Stimulated activated CD8-positive, alpha-beta memory T cell treated with anti-CD3 and anti-CD28 coated beads, Interleukin-12 subunit alpha, Interleukin-12 subunit beta, amount 100 ng/mL, for 24 hours (primary cell): ENCODE data around the gene ILKAP.

Experiments
- DNase-seq: peaks from one replicate; pipeline ENCODE4 v3.0.0-alpha.2; 2020; ENCODE audit errors: extremely low read depth

Gene ILKAP

DNA sequence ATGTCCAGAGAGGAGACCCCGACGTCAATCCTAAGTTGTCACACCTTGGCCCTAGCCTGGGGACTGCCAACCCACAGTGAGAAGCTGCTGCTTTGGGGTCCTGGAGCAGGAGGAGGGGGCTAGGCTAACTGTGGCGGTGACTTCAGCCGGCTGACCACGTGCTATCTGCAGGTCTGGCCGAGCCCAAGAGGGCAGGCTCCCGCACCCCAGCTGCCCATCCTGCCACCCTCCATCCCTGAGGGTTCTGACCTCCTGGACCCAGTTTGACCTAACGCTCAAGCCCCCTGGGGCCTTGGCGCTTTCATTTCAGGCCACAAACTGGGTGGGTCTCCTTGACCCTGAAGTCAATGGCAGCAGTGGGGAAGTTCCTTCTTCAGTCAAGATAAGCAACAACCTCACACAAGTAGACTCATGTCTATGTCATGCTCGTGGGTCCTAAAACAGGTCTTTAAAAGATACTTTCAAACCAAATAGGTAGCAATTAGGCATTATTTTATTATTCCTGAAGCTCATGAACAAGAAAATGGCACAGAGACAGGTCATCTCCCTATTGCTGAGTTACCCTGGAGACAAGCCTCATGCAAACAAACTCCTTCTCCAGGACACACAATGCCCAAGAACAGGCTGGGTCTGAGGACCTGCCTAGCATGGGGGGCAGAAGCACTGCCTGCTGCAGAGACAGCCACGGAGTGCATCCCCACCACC lies 34.1 kb upstream of the ILKAP start:
- no peak for DNase-seq

DNA sequence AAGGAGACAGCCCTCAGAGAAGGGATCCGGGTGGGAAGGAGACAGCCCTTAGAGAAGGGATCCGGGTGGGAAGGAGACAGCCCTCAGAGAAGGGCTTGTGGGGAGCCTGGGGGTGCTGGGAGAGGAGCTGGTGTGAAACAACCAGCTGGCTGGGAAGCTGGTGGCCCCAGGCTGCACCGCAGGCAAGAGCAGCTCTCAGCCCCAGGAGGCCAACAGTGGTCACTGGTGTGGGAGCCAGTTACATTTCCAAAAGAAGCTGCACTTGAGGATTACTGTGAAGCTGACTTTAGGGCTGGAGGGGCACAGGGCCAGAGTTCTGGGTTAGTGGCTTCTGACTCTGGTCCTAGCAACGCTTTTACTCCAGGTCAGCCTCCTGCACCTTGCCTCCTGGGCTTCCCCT lies 33.1 kb upstream of the ILKAP start:
- no peak for DNase-seq

DNA sequence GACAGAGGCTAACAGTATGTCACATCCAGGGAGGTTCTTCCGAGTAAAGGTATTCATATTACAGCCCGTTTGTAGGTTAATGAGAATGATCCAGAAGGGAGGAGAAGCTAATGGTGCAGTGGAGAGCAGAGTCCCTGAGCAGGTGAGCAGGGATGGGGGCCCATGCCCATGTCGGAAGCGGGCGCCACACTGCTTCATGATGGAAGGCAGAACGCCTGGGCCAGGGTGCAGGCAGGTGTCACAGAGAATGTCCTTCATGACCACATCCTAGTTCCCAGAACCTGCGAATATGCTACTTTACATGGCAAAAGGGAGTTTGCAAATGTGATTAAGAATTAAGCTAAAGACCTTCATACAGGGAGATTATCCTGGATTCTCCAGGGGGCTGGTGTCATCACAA lies 32.4 kb upstream of the ILKAP start:
- DNase-seq = no peak

DNA sequence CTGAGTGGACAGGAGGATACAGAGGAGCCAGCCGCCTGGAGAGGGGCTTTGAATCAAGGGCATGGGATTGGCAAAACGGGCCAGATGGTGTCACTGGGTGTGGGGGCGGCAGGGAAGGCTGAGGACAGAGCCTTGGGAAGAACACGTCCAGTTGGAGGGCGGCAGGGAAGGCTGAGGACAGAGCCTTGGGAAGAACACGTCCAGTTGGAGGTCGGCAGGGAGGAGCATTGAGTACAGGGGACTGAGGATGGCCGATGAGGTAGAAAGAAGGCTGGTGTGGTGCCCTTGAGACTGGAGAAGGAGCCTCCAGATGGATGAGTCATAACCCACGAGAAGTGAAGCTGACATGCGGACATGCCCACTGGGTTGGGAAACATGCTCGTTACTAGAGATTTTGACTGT lies 31.8 kb upstream of the ILKAP start:
- DNase-seq = no peak

DNA sequence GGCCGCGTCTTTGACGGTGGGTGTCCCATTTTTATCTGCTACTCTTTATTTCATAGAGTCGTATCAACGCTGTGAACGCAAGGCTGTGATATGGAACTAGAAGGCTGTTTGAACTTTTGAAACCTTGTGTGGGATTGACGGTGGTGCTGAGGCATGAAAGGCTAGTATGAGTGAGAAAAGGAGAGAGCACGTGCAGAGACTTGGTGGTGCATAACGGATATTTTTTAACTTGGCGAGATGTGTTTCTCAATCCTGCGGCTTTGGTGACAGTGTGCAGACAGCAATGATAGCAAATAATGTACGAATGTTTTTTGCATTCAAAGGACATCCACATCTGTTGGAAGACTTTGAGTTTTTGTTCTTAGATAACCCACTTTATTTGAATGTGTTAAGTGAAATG lies 30.1 kb upstream of the ILKAP start:
- DNase-seq = no peak

DNA sequence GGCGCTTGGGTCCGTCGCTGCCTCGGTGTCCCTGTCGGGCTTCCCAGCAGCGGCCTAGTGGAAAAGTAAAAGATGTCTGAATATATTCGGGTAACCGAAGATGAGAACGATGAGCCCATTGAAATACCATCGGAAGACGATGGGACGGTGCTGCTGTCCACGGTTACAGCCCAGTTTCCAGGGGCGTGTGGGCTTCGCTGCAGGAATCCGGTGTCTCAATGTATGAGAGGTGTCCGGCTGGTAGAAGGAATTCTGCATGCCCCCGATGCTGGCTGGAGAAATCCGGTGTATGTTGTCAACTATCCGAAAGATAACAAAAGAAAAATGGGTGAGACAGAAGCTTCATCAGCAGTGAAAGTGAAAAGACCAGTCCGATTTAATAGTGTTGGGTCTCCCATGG lies 28.3 kb upstream of the ILKAP start:
- DNase-seq = no peak

DNA sequence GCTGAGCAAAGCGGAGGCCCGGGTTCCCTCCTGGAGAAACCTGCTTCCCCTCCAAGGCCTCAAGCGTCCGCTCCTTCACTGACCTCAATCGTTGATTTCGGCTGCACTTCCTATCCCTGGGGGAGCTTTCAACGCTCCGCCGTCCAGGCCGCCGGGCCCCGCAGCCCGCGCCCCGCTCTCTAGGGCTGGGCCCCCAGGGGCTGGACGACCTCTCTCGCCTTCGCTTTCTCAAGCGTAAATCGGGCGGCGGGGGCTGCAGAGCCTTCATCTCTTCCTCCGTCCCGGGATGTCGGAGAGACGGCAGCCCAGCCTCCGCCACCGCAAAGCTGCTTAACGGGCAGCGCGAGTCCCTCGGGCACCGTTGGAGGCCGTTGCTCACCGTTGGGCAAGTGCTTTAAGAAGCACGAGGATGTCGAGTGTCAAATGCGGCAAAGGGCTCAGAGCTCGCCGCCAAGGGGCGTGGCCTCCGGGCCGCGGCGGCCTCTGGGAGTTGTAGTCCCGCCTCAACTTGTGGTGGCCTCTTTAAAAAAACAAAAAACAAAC lies 27.8 kb upstream of the ILKAP start:
- peak; percentile 60 for DNase-seq

DNA sequence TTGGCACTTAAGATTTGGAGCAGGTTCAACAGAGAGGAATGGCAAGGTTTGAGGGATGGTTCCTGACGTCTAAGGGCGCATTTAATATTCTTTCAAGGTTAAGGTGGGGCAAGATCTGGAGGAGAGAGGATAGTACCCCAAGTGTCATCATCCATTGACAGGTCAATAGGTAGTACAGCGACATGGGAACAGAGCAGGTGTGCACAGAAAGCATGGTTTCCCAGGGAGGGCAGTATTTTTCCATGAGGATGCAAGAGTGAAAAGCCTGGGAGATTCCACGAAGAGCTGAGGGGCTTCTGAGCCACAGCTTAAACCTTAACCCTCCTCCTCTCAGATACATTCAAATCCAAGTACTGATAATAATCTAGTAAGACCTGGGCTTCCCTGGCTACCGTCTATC lies 27.2 kb upstream of the ILKAP start:
- DNase-seq = no peak

DNA sequence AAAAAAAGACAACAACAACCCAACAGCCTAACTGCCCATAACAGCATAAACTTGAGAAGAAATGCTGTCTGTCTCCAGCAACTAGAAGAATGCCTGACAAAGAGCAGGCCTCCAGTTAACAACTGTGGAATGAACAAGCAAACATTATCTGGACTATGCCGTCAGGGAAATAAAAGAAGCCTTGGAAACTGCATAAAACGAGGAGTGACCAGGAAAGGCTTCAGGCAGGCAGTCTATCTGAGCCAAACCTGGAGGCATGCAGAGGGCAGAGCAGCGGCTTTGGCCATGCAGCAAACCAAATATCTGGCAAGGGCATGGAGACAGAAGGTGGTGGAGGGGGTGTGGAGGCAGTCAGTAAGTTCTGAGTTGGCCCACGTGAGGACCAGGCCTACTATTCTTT lies 25.2 kb upstream of the ILKAP start:
- no peak for DNase-seq

DNA sequence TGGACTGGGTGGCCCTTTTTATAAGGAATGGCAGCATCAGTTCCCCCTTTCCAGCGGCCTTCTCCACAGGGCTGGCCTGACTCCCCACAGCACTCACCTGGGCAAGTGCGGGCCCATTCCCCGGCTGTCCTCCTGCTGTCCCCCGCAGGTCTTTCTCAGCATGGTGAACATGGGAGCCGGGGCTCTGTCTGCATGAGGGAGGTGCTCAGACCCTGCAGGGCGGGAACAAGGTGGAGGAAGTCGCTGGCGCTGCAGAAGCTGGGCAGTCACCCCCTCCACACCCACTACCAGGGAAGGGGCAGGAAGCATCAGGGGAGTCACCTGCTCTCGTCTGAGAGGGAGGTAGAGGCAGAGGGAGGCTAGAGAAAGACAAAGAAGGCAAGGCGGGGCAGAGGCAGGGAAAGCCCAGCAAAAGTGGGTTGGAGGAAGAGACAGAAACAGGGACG lies 24.1 kb upstream of the ILKAP start:
- no peak for DNase-seq

DNA sequence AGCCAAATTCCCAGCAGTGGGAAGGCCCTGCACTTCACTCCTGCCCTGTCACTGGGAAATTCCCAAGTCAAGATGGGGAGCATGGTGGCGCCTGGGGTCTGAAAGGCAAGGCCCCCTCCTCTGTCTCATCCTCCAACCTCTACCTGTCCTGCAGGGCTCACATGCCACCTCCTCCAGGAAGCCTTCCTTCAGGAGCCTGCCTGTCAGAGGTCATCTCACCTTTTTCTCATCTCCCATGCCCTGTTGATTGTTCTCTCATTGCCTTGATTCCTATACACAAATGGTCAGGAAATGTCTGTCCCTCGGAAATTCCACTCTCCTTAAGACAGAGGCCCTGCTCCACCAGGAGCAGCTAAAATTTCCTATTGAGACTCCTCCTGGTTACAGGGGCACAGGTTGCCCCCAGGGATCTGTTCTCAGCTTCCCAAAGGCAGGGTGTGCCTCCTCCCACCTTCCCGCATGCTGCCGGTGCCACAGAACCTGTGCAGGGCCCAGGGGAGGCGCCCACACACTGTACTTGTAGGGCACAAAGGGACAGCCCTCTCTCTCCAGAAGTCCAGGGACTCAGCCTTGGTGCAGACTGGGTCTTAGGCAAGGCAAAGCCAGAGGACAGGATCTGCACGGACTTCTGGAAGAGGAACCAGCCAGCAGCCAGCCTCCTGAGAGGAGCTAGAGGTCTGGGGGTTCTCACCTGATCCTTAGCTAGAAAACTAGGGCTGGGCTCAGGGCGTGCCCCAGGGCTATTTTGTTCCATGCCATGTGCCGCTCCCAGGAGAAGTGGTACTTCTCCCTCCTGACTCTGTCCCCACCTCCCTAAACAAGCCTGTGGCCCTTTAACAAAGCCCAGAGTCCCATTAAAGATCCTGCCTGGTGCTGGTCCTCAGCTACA lies 23.4 kb upstream of the ILKAP start:
- DNase-seq = no peak

DNA sequence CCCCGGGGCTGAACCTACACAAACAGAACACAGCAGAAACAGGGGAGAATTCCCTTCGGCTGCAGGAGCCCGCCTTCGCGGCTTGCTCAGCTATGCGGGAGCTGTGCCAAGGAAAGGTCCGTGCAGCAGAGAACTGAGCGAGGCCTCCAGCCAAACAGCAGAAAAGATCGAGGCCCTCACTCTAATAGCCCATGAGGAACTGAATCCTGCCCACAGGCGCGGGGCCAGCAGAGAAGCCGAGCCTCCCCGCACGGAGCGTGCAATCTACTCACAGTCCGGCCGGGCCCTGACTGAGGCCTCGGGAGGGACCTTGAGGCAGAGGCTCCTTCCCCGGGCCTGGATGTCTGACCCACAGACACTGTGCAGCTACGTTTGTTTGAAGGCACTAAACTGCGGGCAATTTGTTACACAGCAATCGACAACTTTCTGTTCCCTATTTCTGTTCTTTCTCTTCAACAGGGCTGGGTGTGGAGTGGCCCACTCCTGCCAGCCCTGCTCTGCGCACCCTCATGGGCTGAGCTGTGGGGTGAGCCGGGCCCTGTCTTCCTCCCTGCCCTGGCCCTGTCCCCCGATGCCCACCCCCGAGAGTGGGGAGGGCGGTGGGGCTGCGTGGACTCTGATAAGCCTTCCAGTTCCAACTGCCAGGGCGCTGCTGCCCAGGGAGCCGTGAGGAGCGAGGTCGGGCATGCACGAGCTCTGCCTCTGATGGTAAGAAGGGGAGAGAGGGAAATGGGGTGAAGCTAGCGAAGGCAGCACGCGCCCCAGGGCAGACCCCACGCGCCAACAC lies 22.6 kb upstream of the ILKAP start:
- DNase-seq = no peak

DNA sequence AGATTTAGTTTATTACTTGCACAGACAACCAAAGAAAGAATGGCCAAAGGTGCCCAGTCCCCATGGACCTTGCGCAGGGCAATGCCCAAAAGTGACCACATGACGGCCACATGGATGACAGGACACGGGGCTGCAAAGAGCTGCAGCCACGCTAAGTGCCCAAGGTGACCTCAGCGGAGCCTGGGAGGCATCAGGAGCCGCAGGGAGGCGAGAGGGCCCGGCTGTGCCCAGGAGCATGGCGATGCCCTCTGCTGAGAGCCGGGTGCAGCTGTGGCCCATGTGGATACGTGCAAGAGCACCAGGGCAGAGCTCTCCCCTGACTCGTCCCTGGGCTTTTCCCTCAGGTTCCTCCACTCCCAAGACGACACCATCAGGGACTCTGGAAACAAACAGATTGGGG lies 21.6 kb upstream of the ILKAP start:
- no peak for DNase-seq

DNA sequence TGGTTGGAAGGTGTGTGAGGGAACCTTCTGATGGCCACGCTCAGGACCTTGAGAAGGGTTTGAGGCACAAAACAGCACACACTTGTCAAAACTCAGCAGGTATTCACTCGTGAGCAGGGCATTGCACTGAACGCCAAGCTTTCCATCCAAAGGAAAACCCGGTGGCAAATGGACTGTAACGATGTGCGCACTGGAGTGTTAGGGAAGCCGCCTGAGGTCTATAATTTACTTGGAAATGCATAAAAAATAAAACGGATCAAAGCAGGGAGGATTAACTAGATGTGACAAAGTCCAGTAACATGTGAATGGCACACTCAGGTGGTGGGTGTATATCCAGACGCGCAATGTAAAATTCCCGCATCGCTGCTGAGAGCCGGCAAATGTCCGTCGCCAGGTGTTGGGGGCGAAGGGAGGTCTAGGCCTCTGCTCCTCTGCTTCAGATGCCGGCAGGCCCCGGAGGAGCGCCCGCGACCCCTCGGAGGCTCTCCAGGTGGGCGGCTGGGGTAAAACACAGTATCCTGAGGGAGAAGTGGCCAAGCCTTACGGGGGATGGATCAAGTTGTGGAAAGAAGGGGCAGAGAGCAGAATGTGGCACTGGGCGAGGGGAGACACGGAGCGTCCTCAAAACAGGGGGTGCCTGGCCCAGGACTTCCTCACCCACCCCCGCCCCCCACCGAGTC lies 21.0 kb upstream of the ILKAP start:
- no peak for DNase-seq

DNA sequence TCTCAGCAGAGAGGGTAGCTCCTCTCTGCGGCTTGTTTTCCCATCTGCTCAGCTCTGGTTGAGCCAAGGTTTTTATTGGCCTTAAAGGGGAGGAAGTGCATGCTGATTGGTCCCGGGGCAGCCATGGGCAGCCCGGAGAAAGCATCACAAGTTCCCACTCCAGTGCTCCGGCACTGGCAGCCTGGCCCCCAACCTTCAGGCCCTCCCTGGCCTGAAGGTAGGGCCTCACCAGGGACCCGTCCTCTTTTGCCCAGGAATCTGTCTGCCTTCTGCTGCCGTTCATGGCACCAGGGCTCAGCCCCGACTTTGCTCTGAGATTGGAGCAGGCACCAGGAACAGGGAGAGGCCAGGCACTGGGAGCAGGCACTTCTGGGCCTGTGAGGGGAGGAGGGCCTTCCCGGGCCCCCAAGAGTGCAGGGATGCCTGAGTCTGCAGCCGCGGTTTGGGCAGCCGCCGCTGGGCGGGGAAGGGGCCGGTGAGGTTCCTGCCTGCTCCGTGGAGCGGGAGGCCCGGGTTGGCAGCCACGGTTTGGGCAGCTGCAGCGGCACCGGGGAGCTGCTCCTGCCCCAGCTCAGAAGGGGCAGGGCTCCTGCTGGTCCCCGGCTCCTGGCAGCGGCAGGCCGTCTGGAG lies 17.5 kb upstream of the ILKAP start:
- no peak for DNase-seq

DNA sequence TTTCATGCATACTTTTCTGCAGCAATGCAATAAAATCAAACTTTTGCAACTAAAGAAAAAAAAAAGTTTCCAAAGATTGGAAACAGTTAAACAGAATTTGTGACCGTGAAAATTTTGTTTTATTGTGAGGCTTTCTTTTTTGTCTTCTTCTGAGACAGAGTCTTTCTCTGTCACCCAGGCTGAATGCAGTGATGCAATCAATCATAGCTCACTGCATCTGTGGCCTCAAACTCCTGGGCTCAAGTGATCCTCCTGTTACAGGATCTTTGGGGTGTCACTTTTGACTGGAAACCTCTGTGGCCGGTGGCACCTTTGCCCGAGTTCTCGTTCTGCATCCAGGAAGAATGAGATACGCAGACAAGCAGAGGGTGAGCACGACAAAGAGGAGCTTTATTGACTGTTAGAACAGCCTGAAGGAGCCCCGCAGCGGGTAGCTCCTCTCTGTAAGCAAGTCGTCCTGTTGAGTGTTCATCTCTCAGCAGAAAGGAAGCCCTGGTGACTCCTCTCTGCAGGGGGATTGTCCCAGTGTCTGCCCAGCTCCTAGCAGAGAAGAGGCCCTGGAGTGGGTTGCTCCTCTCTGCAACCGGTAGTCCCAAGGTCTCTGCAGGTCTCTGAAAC lies 16.9 kb upstream of the ILKAP start:
- no peak for DNase-seq

DNA sequence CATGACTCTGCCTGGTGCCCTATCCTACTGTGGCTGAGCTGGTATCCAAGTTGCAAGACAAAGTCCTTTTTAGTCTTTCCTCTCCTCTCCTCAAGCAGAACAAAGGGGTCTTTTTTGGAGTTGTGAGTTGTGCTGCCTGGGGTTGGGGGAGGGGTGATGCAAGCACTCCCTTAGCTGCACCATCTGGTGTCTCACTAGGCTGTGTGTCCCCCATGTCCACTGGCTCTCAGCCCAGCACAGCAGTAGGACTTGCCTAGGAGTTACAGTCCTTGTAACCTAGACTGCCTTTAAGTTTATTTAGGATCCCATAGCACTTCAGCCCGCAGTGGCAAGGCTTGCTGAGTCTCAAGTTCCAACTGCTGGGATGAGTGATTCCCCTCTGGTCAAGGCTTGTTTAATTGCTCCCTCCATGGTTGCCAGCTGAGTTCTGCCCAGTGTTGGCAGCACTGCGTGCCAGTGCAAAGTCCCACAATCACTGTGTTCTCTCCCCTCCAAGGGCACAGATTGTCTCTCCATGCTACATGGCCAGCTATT lies 13.2 kb upstream of the ILKAP start:
- DNase-seq = no peak

DNA sequence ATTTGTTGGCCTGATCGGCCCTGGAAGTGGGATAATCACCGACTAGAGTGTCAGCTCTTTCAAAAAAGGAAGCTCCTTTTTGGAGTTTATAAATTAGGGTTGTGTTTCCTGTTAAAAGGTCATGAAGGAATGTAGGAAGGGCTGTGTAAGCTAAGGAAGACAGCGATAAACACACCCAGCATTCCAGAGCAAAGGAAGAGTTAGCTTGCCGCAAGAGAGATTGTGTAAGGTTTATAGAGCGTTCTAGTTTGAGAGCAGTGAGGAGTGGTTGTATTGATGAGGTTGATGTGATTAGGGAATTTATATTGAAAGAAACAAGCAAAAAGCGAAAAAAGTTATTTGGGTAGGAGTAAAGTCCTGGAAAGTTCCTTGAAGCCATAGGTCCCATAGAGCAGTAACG lies 3.5 kb upstream of the ILKAP start:
- no peak for DNase-seq

DNA sequence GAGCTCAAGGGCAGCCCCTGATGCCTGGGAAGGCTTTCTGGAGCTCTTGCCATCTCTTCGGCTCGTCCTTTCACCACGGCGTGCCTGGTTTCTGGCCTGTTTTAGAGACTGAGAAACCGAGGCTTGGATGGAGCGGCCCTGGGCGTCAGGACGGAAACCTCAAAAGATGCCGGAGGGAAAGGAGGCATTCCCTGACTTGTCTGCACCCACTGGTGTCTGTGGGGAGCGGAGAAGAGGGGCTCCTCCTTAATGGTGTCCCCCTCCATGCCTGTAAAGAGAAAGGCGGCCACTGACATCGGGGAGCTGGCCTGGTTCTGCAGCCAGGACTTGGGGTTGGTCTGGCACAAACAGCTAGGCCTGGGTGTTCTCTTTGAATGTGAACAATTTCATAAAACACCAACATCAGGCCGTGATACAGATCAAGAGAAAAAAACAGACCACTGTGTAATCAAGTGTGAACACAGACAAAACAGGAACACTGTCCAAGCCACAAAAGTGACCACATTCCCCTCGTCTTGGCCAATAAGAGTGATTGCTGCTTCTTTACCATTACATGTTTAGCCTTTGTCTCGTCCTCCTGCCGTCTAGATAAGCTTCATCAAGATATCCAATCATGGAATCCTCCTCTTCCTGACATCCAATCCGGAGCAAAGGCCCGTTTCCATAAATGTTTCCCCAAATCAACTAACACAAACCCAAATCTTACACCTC lies 633 bp upstream of the ILKAP start:
- DNase-seq = no peak
